IMR-90 (cell line): ENCODE data around the gene ACTR2. TPM values are rescaled to one million over a fixed set of nuclear protein-coding genes. Genes with fewer than 3 reads are reported as not detected.

Source experiments
- ATAC-seq: fragments of 200-7000 bp; cut with Tn5 transposase; 2 replicates; pipeline ENCODE4 v1.9.1; 2020; ENCODE audit warnings: low read depth, mild to moderate bottlenecking, moderate library complexity
- BruUV-seq: library from RNA; stranded (reverse); fragments of 400-500 nt; replicated peaks from 2 replicates; lab custom pipeline; 2021; lab: Mats Ljungman, UMichigan
- CTCF ChIA-PET: fragments of 300-600 bp; formaldehyde crosslinking; extraction: SDS; loops from one replicate; lab custom pipeline; 2021; ENCODE audit warnings: antibody characterized with exemption; lab: Yijun Ruan, JAX
- POLR2A ChIA-PET: fragments of 300-600 bp; sonication (Branson Sonifier 250); formaldehyde crosslinking; loops from one replicate; lab custom pipeline; 2022; ENCODE audit warnings: antibody characterized with exemption; ENCODE audit not compliant: unreplicated experiment; lab: Charles Lee
- DNase-seq: peaks from one replicate; pipeline ENCODE4 v3.0.0; 2013
- H2AFZ ChIP-seq: replicated peaks from 2 replicates; pipeline ENCODE3; 2013; ENCODE audit warnings: low read length, mild to moderate bottlenecking; ENCODE audit not compliant: poor library complexity
- H2AK5ac ChIP-seq: 2 replicates; pipeline ENCODE4 v1.6.1; 2013; ENCODE audit warnings: low read depth, low read length, inconsistent platforms
- H2AK9ac ChIP-seq: replicated peaks from 2 replicates; pipeline ENCODE3; 2013; ENCODE audit warnings: mild to moderate bottlenecking, low read depth, low read length, moderate library complexity; ENCODE audit not compliant: poor library complexity
- H2BK120ac ChIP-seq: 2 replicates; pipeline ENCODE4 v1.6.1; 2013; ENCODE audit warnings: low read depth, low read length, inconsistent platforms
- H2BK15ac ChIP-seq: 3 replicates; pipeline ENCODE4 v1.6.1; 2013; ENCODE audit warnings: low read depth, low read length, inconsistent platforms
- H2BK20ac ChIP-seq: 2 replicates; pipeline ENCODE4 v1.6.1; 2013; ENCODE audit warnings: low read depth, mild to moderate bottlenecking, inconsistent platforms, low read length, moderate library complexity
- H2BK5ac ChIP-seq: 2 replicates; pipeline ENCODE4 v1.6.1; 2013; ENCODE audit warnings: mild to moderate bottlenecking, low read depth, low read length, inconsistent platforms; ENCODE audit not compliant: poor library complexity, severe bottlenecking
- H3K14ac ChIP-seq: replicated peaks from 2 replicates; pipeline ENCODE4 v1.6.1; 2013; ENCODE audit warnings: low read depth, low read length, inconsistent platforms
- H3K18ac ChIP-seq: 2 replicates; pipeline ENCODE4 v1.6.1; 2013; ENCODE audit warnings: low read depth, low read length, control low read depth
- H3K23ac ChIP-seq: 2 replicates; pipeline ENCODE4 v1.6.1; 2013; ENCODE audit warnings: low read depth, low read length, inconsistent platforms
- H3K27ac ChIP-seq: 2 replicates; pipeline ENCODE4 v1.5.1; 2013; ENCODE audit warnings: mild to moderate bottlenecking, control low read depth, low read length; ENCODE audit not compliant: insufficient read depth
- H3K27me3 ChIP-seq: 2 replicates; pipeline ENCODE4 v1.6.1; 2013; ENCODE audit warnings: low read length; ENCODE audit not compliant: control insufficient read depth, insufficient read depth
- H3K36me3 ChIP-seq: 2 replicates; pipeline ENCODE4 v1.6.1; 2013; ENCODE audit warnings: low read length, mixed read lengths; ENCODE audit not compliant: control insufficient read depth, insufficient read depth
- H3K4ac ChIP-seq: 2 replicates; pipeline ENCODE4 v1.6.1; 2013; ENCODE audit warnings: low read depth, low read length, inconsistent platforms
- H3K4me1 ChIP-seq: 2 replicates; pipeline ENCODE4 v1.6.1; 2013; ENCODE audit warnings: low read length, mixed read lengths; ENCODE audit not compliant: control insufficient read depth, insufficient read depth
- H3K4me2 ChIP-seq: 2 replicates; pipeline ENCODE4 v1.6.1; 2013; ENCODE audit warnings: low read depth, mild to moderate bottlenecking, control low read depth, low read length, moderate library complexity
- H3K4me3 ChIP-seq: 2 replicates; pipeline ENCODE4 v1.5.1; 2013; ENCODE audit warnings: low read depth, mild to moderate bottlenecking, control low read depth, low read length, moderate library complexity; ENCODE audit not compliant: insufficient read depth
- H3K56ac ChIP-seq: 2 replicates; pipeline ENCODE4 v1.6.1; 2013; ENCODE audit warnings: low read length, inconsistent platforms; ENCODE audit not compliant: insufficient read depth; ENCODE audit errors: extremely low read depth
- H3K79me1 ChIP-seq, 2 experiments: 2 replicates each; pipeline ENCODE4 v1.6.1; 2013; ENCODE audit warnings: low read length in 2 of 2, inconsistent platforms in 1 of 2, low read depth in 1 of 2
- H3K9ac ChIP-seq: 2 replicates; pipeline ENCODE4 v1.6.1; 2013; ENCODE audit warnings: low read depth, low read length, control low read depth
- H3K9me1 ChIP-seq: 2 replicates; pipeline ENCODE4 v1.6.1; 2013; ENCODE audit warnings: low read length, inconsistent platforms; ENCODE audit not compliant: insufficient read depth
- H3K9me3 ChIP-seq: 2 replicates; pipeline ENCODE4 v1.6.1; 2013; ENCODE audit warnings: low read length; ENCODE audit not compliant: control insufficient read depth, insufficient read depth
- H4K20me1 ChIP-seq: 2 replicates; pipeline ENCODE4 v1.6.1; 2013; ENCODE audit warnings: low read length, inconsistent platforms; ENCODE audit not compliant: insufficient read depth
- H4K5ac ChIP-seq: 2 replicates; pipeline ENCODE4 v1.6.1; 2013; ENCODE audit warnings: mild to moderate bottlenecking, low read depth, low read length, control low read depth
- H4K8ac ChIP-seq, 2 experiments: 2 replicates each; pipeline ENCODE4 v1.6.1; 2013; ENCODE audit warnings: low read depth in 2 of 2, low read length in 2 of 2, control low read depth in 1 of 2, inconsistent platforms in 1 of 2
- H4K91ac ChIP-seq: 2 replicates; pipeline ENCODE4 v1.6.1; 2013; ENCODE audit warnings: low read depth, low read length, inconsistent platforms; ENCODE audit not compliant: insufficient read depth
- BHLHE40 ChIP-seq: fragments of 150-350 bp; IDR thresholded peaks from 2 replicates; pipeline ENCODE4 v1.6.1; 2016; ENCODE audit warnings: mild to moderate bottlenecking, low read depth, low read length
- FOS ChIP-seq: fragments of 150-350 bp; IDR thresholded peaks from 2 replicates; pipeline ENCODE4 v1.6.1; 2016; ENCODE audit warnings: low read depth, low read length
- MAFK ChIP-seq: IDR thresholded peaks from 2 replicates; pipeline ENCODE4 v1.6.1; 2012; ENCODE audit warnings: low read depth, low read length, improper control_type of control experiment
- MXI1 ChIP-seq: IDR thresholded peaks from 2 replicates; pipeline ENCODE4 v1.6.1; 2012; ENCODE audit warnings: low read depth, mild to moderate bottlenecking, low read length, moderate library complexity, borderline replicate concordance
- NFE2L2 ChIP-seq: fragments of 150-350 bp; IDR thresholded peaks from 2 replicates; pipeline ENCODE4 v1.6.1; 2016; ENCODE audit warnings: low read depth, mild to moderate bottlenecking, low read length
- RAD21 ChIP-seq: IDR thresholded peaks from 2 replicates; pipeline ENCODE4 v1.6.1; 2012; ENCODE audit warnings: low read length, improper control_type of control experiment
- SMC3 ChIP-seq: fragments of 150-350 bp; IDR thresholded peaks from 2 replicates; pipeline ENCODE4 v1.6.1; 2016; ENCODE audit warnings: low read depth, mild to moderate bottlenecking, antibody characterized with exemption, low read length, moderate library complexity
- WGBS, 2 experiments: methylation state at CpG; one replicate each; pipeline versions ENCODE4 v1.1.5 to v1.1.7; 2013; ENCODE audit warnings: missing lambda C conversion rate in 2 of 2; ENCODE audit not compliant: insufficient read length in 1 of 2; ENCODE audit errors: extremely low coverage in 2 of 2; 5-methylcytosine and 5-hydroxymethylcytosine counted together
- dilution Hi-C: fragments of 300-500 bp; cut with HindIII; formaldehyde crosslinking; loops from one replicate; pipeline ENCODE4 v1.14.3; 2018; ENCODE audit warnings: low sequenced_read_pairs; ENCODE audit not compliant: unreplicated experiment
- in situ Hi-C: fragments of 300-500 bp; cut with MboI; formaldehyde crosslinking; loops from 3 replicates; pipeline ENCODE4 v1.14.3; 2019; ENCODE audit warnings: low sequenced_read_pairs, inconsistent platforms, mixed read lengths
- intact Hi-C: fragments of 100-400 bp; cut with micrococcal nuclease; formaldehyde crosslinking; loops from 2 replicates; pipeline ENCODE4 v1.10.0; 2022
- polyA plus RNA-seq, 3 experiments: library from polyadenylated mRNA; depleted of rRNA; stranded (reverse); fragments of >200 nt; gene quantifications; 2 replicates each; pipeline ENCODE4 v1.2.3, GENCODE V29; 2012; ENCODE audit warnings: low replicate concordance in 1 of 3
- total RNA-seq: library from RNA; depleted of rRNA; stranded (reverse); fragments of >200 nt; gene quantifications from 2 replicates; pipeline ENCODE4 v1.2.3, GENCODE V29; 2012
- TF ChIP-seq, protein P1 (sequence below): conservative IDR thresholded peaks from 2 replicates; pipeline ENCODE4 v1.5.1; 2012; ENCODE audit warnings: mild to moderate bottlenecking, low read depth, low read length, improper control_type of control experiment
- TF ChIP-seq, protein P2 (sequence below): fragments of 150-350 bp; IDR thresholded peaks from 2 replicates; pipeline ENCODE4 v1.6.1; 2017; ENCODE audit warnings: mild to moderate bottlenecking, antibody characterized with exemption, low read length, low read depth
- TF ChIP-seq, protein P3 (sequence below): fragments of 150-350 bp; IDR thresholded peaks from 2 replicates; pipeline ENCODE4 v1.6.1; 2016; ENCODE audit warnings: low read depth, mild to moderate bottlenecking, low read length, moderate library complexity, borderline replicate concordance

The ACTR2 gene
- total and polyA plus RNA-seq, 2 of the 4 experiments (the other 2 are of a cell fraction) = 141 to 205 TPM

DNA sequence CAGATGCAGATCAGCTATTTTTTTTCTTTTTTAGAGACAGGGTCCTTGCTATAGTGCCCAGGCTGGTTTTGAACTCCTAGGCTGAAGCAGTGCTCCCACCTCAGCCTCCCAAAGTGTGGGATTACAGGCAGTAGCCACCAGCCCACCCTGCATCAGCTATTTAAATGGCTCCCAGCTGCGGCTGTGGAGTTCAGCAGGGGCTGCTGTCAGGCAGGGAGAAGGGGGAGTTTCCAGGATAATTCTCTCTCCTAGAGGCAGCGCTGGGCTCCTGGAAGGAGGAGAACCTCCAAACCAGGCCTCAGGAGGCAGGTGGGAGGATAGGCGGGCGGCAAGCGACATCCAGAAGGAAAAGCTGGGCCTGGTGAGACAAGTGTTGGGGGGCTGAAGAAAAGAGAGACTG, 65.7 kb downstream of the ACTR2 start:
- Histone ChIP-seq H3K23ac (0 out of 2 replicates have a peak overlapping the region, but pooled peaks have one; percentile 31), H2BK20ac (no peak overlapping the region), H3K4me3 (no peak overlapping the region), H2AK5ac (no peak overlapping the region), H3K14ac (no peak overlapping the region), H3K79me1 (no peaks in the 10 kb centered on the region), H2BK5ac (no peak overlapping the region), H3K4me1 (no peaks in the 10 kb centered on the region; the same call in 1 of the 2 replicates), H3K36me3 (no peaks in the 10 kb centered on the region), H2AFZ (no peak overlapping the region), H2AK9ac (no peak overlapping the region), H2BK120ac (no peak overlapping the region), H3K9me3 (no peaks in the 10 kb centered on the region), H4K8ac (no peak overlapping the region), H3K27me3 (peaks cover 3% of the 10 kb centered on the region; the same call in 1 of the 2 replicates), H3K56ac (no peak overlapping the region), H3K9me1 (peaks cover 6% of the 10 kb centered on the region; the same call in 1 of the 2 replicates), H4K91ac (no peak overlapping the region), H4K5ac (no peak overlapping the region), H3K27ac (no peak overlapping the region), H3K4ac (no peak overlapping the region), H2BK15ac (no peak overlapping the region), H3K4me2 (no peak overlapping the region), H3K9ac (no peak overlapping the region), H4K20me1 (no peaks in the 10 kb centered on the region), H3K18ac (no peak overlapping the region)
- DNase-seq (no peak), ATAC-seq (no peak)
- ChIA-PET POLR2A (no interaction called here), CTCF (no interaction called here)
- intact Hi-C loops (no loop called here), in situ Hi-C loops (no loop called here), dilution Hi-C loops (no loop called here)
- no peak for TF ChIP-seq MAFK
- TF ChIP-seq SMC3 = no peak
- TF ChIP-seq BHLHE40 = no peak
- TF ChIP-seq, protein P1, sequence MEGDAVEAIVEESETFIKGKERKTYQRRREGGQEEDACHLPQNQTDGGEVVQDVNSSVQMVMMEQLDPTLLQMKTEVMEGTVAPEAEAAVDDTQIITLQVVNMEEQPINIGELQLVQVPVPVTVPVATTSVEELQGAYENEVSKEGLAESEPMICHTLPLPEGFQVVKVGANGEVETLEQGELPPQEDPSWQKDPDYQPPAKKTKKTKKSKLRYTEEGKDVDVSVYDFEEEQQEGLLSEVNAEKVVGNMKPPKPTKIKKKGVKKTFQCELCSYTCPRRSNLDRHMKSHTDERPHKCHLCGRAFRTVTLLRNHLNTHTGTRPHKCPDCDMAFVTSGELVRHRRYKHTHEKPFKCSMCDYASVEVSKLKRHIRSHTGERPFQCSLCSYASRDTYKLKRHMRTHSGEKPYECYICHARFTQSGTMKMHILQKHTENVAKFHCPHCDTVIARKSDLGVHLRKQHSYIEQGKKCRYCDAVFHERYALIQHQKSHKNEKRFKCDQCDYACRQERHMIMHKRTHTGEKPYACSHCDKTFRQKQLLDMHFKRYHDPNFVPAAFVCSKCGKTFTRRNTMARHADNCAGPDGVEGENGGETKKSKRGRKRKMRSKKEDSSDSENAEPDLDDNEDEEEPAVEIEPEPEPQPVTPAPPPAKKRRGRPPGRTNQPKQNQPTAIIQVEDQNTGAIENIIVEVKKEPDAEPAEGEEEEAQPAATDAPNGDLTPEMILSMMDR = no peak
- TF ChIP-seq, protein P2, sequence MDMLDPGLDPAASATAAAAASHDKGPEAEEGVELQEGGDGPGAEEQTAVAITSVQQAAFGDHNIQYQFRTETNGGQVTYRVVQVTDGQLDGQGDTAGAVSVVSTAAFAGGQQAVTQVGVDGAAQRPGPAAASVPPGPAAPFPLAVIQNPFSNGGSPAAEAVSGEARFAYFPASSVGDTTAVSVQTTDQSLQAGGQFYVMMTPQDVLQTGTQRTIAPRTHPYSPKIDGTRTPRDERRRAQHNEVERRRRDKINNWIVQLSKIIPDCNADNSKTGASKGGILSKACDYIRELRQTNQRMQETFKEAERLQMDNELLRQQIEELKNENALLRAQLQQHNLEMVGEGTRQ = no peak
- TF ChIP-seq MXI1 = no peak
- TF ChIP-seq, protein P3, sequence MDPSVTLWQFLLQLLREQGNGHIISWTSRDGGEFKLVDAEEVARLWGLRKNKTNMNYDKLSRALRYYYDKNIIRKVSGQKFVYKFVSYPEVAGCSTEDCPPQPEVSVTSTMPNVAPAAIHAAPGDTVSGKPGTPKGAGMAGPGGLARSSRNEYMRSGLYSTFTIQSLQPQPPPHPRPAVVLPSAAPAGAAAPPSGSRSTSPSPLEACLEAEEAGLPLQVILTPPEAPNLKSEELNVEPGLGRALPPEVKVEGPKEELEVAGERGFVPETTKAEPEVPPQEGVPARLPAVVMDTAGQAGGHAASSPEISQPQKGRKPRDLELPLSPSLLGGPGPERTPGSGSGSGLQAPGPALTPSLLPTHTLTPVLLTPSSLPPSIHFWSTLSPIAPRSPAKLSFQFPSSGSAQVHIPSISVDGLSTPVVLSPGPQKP = no peak
- TF ChIP-seq NFE2L2 = no peak
- TF ChIP-seq FOS = no peak
- TF ChIP-seq RAD21 = no peak
- WGBS, 2 experiments = 100% methylated on average over 3 of the region's 5 CpGs; no CpG with 5 or more reads in 1 of the 2 experiments
- no TSS peak for BruUV-seq
